OCI-LY7 (cell line): Measurements from ENCODE around the gene IL17RD. TPM values are rescaled to one million over a fixed set of nuclear protein-coding genes. Genes with fewer than 3 reads are reported as not detected.

ENCODE experiments used
- BruUV-seq: library from RNA; stranded (reverse); fragments of 400-500 nt; replicated peaks from 2 replicates; lab custom pipeline; 2021; lab: Mats Ljungman, UMichigan
- CTCF ChIA-PET: fragments of 300-600 bp; sonication (Branson Sonifier 250); formaldehyde crosslinking; loops from one replicate; lab custom pipeline; 2022; ENCODE audit warnings: antibody characterized with exemption; ENCODE audit not compliant: unreplicated experiment; lab: Charles Lee
- POLR2A ChIA-PET: fragments of 300-600 bp; sonication (Branson Sonifier 250); formaldehyde crosslinking; loops from one replicate; lab custom pipeline; 2022; ENCODE audit warnings: antibody characterized with exemption; lab: Charles Lee
- DNase-seq: peaks from one replicate; pipeline ENCODE4 v3.0.0-alpha.2; 2015; ENCODE audit warnings: low spot score
- H2AFZ ChIP-seq: fragments of 200-600 bp; sonication (generic), shearing (Covaris generic); 2 replicates; pipeline ENCODE4 v1.6.1; 2014; ENCODE audit warnings: mild to moderate bottlenecking, antibody characterized with exemption, low read length, moderate library complexity
- H3K27ac ChIP-seq: fragments of 200-600 bp; sonication (generic); 2 replicates; pipeline ENCODE4 v1.5.1; 2014; ENCODE audit warnings: mixed run types, low read depth, mild to moderate bottlenecking, moderate library complexity, low read length, inconsistent platforms; ENCODE audit not compliant: poor library complexity, severe bottlenecking
- H3K36me3 ChIP-seq: fragments of 200-600 bp; sonication (generic); 2 replicates; pipeline ENCODE4 v1.6.1; 2014; ENCODE audit warnings: mild to moderate bottlenecking, antibody characterized with exemption, low read length, moderate library complexity, mixed read lengths; ENCODE audit not compliant: insufficient read depth
- H3K4me1 ChIP-seq: fragments of 200-600 bp; sonication (generic); 2 replicates; pipeline ENCODE4 v1.5.1; 2014; ENCODE audit warnings: mild to moderate bottlenecking, low read length; ENCODE audit not compliant: insufficient read depth, poor library complexity, severe bottlenecking
- H3K4me2 ChIP-seq: fragments of 200-600 bp; sonication (generic); 2 replicates; pipeline ENCODE4 v1.6.1; 2014; ENCODE audit warnings: mild to moderate bottlenecking, low read length
- H3K4me3 ChIP-seq: fragments of 200-600 bp; sonication (generic); 2 replicates; pipeline ENCODE4 v1.5.1; 2014; ENCODE audit warnings: mild to moderate bottlenecking, low read depth, low read length; ENCODE audit not compliant: poor library complexity, severe bottlenecking
- H3K79me2 ChIP-seq: fragments of 200-600 bp; sonication (generic); 2 replicates; pipeline ENCODE4 v1.6.1; 2016; ENCODE audit warnings: low read depth, mild to moderate bottlenecking, low read length, moderate library complexity, mixed read lengths; ENCODE audit not compliant: insufficient read depth
- H3K9me2 ChIP-seq: fragments of 200-600 bp; sonication (generic); 2 replicates; pipeline ENCODE4 v1.6.1; 2016; ENCODE audit warnings: mild to moderate bottlenecking, low read length, mixed read lengths; ENCODE audit not compliant: insufficient read depth
- H3K9me3 ChIP-seq: fragments of 200-600 bp; sonication (generic); 2 replicates; pipeline ENCODE4 v1.6.1; 2014; ENCODE audit warnings: mild to moderate bottlenecking, mixed run types, low read length, mixed read lengths
- H4K20me1 ChIP-seq: fragments of 200-600 bp; sonication (generic); 2 replicates; pipeline ENCODE4 v1.6.1; 2014; ENCODE audit warnings: mild to moderate bottlenecking, antibody characterized with exemption, low read length, moderate library complexity, mixed read lengths; ENCODE audit not compliant: insufficient read depth
- CTCF ChIP-seq: fragments of 200-600 bp; sonication (generic); conservative IDR thresholded peaks from 2 replicates; pipeline ENCODE4 v1.5.1; 2014; ENCODE audit warnings: mild to moderate bottlenecking, antibody characterized with exemption, low read length, moderate library complexity, mixed read lengths
- EZH2phosphoT487 ChIP-seq: fragments of 200-600 bp; sonication (generic); IDR thresholded peaks from 2 replicates; pipeline ENCODE4 v1.6.1; 2018; ENCODE audit warnings: low read depth, borderline replicate concordance, mild to moderate bottlenecking, mixed run types, antibody characterized with exemption, low read length, moderate library complexity, mixed read lengths
- intact Hi-C: fragments of 100-400 bp; cut with micrococcal nuclease; formaldehyde crosslinking; loops from one replicate; pipeline ENCODE4 v1.10.0; 2022; ENCODE audit not compliant: unreplicated experiment
- total RNA-seq, 2 experiments: library from RNA; depleted of rRNA in 1 of 2; stranded (reverse); fragments of >200 nt in 1 of 2; shearing (Covaris generic) in 1 of 2; gene quantifications; 2 replicates each; pipeline ENCODE4 v1.2.3, GENCODE V29; 2014 to 2022

IL17RD gene
- total RNA-seq, 2 experiments from 2014 or later = 0.06 to 0.36 TPM

GRCh38 chr3:57163751-57164150 lies 1.4 kb downstream of the IL17RD start:
- Histone ChIP-seq H3K9me2 (no peaks in the 10 kb centered on the region), H3K4me2 (peak overlapping the region; percentile 94; the same call in 1 of the 2 replicates), H2AFZ (no peak overlapping the region), H3K4me3 (no peak overlapping the region), H3K36me3 (no peaks in the 10 kb centered on the region), H3K9me3 (no peaks in the 10 kb centered on the region), H3K4me1 (peaks cover 18% of the 10 kb centered on the region), H3K79me2 (no peaks in the 10 kb centered on the region), H4K20me1 (no peaks in the 10 kb centered on the region), H3K27ac (no peak overlapping the region)
- CTCF ChIA-PET = no interaction called here
- DNase-seq = no peak
- intact Hi-C loops = no loop called here
- TF ChIP-seq CTCF (no peak), EZH2phosphoT487 (no peak)
- no TSS peak for BruUV-seq
- POLR2A ChIA-PET = interaction anchor here (0.6 kb wide), 1 partner anchor 33 kb away, joined by 5 read pairs; no protein-coding TSS in a partner anchor

GRCh38 chr3:57161915-57162314 lies 3.2 kb downstream of the IL17RD start:
- ChIA-PET POLR2A (no interaction called here), CTCF (no interaction called here)
- no peaks in the 10 kb centered on the region for H4K20me1 ChIP-seq
- TF ChIP-seq EZH2phosphoT487 (no peak), CTCF (no peak)
- no peak overlapping the region for H2AFZ ChIP-seq
- H3K9me2 ChIP-seq = no peaks in the 10 kb centered on the region
- H3K27ac ChIP-seq = no peak overlapping the region
- no peak overlapping the region for H3K4me3 ChIP-seq
- no TSS peak for BruUV-seq
- no peak overlapping the region for H3K4me2 ChIP-seq
- intact Hi-C loops = no loop called here
- H3K36me3 ChIP-seq = no peaks in the 10 kb centered on the region
- DNase-seq = no peak
- H3K4me1 ChIP-seq = peaks cover 19% of the 10 kb centered on the region
- no peaks in the 10 kb centered on the region for H3K9me3 ChIP-seq
- H3K79me2 ChIP-seq = no peaks in the 10 kb centered on the region

- H4K20me1 ChIP-seq = no peaks in the 10 kb centered on the region
- H3K4me2 ChIP-seq = no peak overlapping the region
- no peak overlapping the region for H2AFZ ChIP-seq
- no peak overlapping the region for H3K4me3 ChIP-seq
- BruUV-seq = no TSS peak
- intact Hi-C loops = no loop called here
- no peak for DNase-seq
- H3K27ac ChIP-seq = no peak overlapping the region
- no peaks in the 10 kb centered on the region for H3K9me3 ChIP-seq
- no peaks in the 10 kb centered on the region for H3K9me2 ChIP-seq
- peaks cover 19% of the 10 kb centered on the region for H3K4me1 ChIP-seq
- H3K79me2 ChIP-seq = no peaks in the 10 kb centered on the region
- ChIA-PET CTCF (no interaction called here), POLR2A (interaction anchor here (0.5 to 0.7 kb wide), 2 partner anchors 359 to 878 kb away, joined by 3 to 4 read pairs; partner anchors contain the start of gene ARHGEF3)
- TF ChIP-seq EZH2phosphoT487 (no peak), CTCF (no peak)
- H3K36me3 ChIP-seq = no peaks in the 10 kb centered on the region
Observed at GRCh38 chr3:57160765-57161538, 4.2 kb downstream of the IL17RD start.
